ENCODE measurements around the gene CD63.

GRCh38 chr12:55703288-55703687, 25.5 kb downstream of the CD63 start:
- TF ChIP-seq, protein P1, sequence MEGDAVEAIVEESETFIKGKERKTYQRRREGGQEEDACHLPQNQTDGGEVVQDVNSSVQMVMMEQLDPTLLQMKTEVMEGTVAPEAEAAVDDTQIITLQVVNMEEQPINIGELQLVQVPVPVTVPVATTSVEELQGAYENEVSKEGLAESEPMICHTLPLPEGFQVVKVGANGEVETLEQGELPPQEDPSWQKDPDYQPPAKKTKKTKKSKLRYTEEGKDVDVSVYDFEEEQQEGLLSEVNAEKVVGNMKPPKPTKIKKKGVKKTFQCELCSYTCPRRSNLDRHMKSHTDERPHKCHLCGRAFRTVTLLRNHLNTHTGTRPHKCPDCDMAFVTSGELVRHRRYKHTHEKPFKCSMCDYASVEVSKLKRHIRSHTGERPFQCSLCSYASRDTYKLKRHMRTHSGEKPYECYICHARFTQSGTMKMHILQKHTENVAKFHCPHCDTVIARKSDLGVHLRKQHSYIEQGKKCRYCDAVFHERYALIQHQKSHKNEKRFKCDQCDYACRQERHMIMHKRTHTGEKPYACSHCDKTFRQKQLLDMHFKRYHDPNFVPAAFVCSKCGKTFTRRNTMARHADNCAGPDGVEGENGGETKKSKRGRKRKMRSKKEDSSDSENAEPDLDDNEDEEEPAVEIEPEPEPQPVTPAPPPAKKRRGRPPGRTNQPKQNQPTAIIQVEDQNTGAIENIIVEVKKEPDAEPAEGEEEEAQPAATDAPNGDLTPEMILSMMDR (IDR thresholded peaks at IDR 0.05), result no peak
- TF ChIP-seq POLR2A (IDR thresholded peaks at IDR 0.05), result no peak
- no peak for TF ChIP-seq POLR2AphosphoS5 (IDR thresholded peaks at IDR 0.05)

Measured in transverse colon (tissue), 4 donors.